B cell (primary cell): ENCODE measurements around the gene WDFY4. TPM values are rescaled to one million over a fixed set of nuclear protein-coding genes. Genes with fewer than 3 reads are reported as not detected.
A peak's percentile ranks its signal among the peaks of the same experiment; 100 is the strongest.

Experiments used
- ATAC-seq: fragments of 200-7000 bp; cut with Tn5 transposase; one replicate; pipeline ENCODE4 v1.10.0; 2021; ENCODE audit warnings: low read depth, mild to moderate bottlenecking, moderate number of reproducible peaks, moderate library complexity
- CTCF ChIA-PET: fragments of 350-600 bp; sonication (Branson Sonifier 250); formaldehyde crosslinking; loops from one replicate; lab custom pipeline; 2021; ENCODE audit warnings: antibody characterized with exemption, inconsistent platforms; lab: Charles Lee
- POLR2A ChIA-PET: fragments of 350-600 bp; sonication (Branson Sonifier 250); formaldehyde crosslinking; loops from one replicate; lab custom pipeline; 2021; ENCODE audit warnings: antibody characterized with exemption; lab: Charles Lee
- DNase-seq: peaks from one replicate; pipeline ENCODE4 v3.0.0; 2013
- H2AFZ ChIP-seq: 2 replicates; pipeline ENCODE4 v1.6.1; 2012; ENCODE audit warnings: mild to moderate bottlenecking, low read depth, low read length; ENCODE audit not compliant: insufficient read depth, poor library complexity, severe bottlenecking
- H3K27ac ChIP-seq, 2 donors: 1 replicate in 1 of 2; 2 replicates in 1 of 2; pipeline ENCODE4 v1.5.1; 2012 to 2013; ENCODE audit warnings: low read length in 2 of 2, mild to moderate bottlenecking in 2 of 2, moderate library complexity in 1 of 2
- H3K27me3 ChIP-seq, 4 experiments: fragments of 200-600 bp in 1 of 4; sonication (generic) in 1 of 4; replicated peaks in 1 of 4; 1 replicate in 2 of 4; 2 replicates in 2 of 4; pipeline versions ENCODE4 v1.6.1 to v1.7.0; 2013 to 2016; ENCODE audit warnings: low read length in 3 of 4, mild to moderate bottlenecking in 2 of 4, mixed read lengths in 1 of 4, moderate library complexity in 1 of 4; ENCODE audit not compliant: insufficient read depth in 4 of 4, control insufficient read depth in 3 of 4; ENCODE audit errors: control extremely low read depth in 1 of 4
- H3K36me3 ChIP-seq, 2 experiments: replicated peaks in 1 of 2; 1 replicate in 1 of 2; 2 replicates in 1 of 2; pipeline versions ENCODE4 v1.6.1 to v1.7.1; 2013; ENCODE audit warnings: low read length in 1 of 2; ENCODE audit not compliant: insufficient read depth in 2 of 2, control insufficient read depth in 1 of 2; ENCODE audit errors: control extremely low read depth in 1 of 2, extremely low read depth in 1 of 2
- H3K4me1 ChIP-seq, 2 donors: fragments of 200-600 bp in 1 of 2; sonication (generic) in 1 of 2; 1 replicate in 1 of 2; 2 replicates in 1 of 2; pipeline versions ENCODE4 v1.5.1 to v1.6.1; 2013 to 2017; ENCODE audit warnings: low read length in 2 of 2; ENCODE audit not compliant: control insufficient read depth in 2 of 2, insufficient read depth in 2 of 2
- H3K4me2 ChIP-seq: replicated peaks from 2 replicates; pipeline ENCODE3; 2012; ENCODE audit warnings: mild to moderate bottlenecking, low read depth, low read length; ENCODE audit not compliant: poor library complexity, severe bottlenecking
- H3K4me3 ChIP-seq, 5 experiments: fragments of 200-600 bp in 1 of 5; sonication (generic) in 1 of 5; 1 replicate in 3 of 5; 2 replicates in 2 of 5; pipeline versions ENCODE4 v1.5.1 to v1.7.0; 2011 to 2016; ENCODE audit warnings: low read length in 4 of 5, mild to moderate bottlenecking in 4 of 5, low read depth in 2 of 5, control low read depth in 1 of 5, moderate library complexity in 1 of 5; ENCODE audit not compliant: insufficient read depth in 1 of 5; ENCODE audit errors: control extremely low read depth in 1 of 5, extremely low read depth in 1 of 5
- H3K79me2 ChIP-seq: fragments of 200-600 bp; sonication (generic); one replicate; pipeline ENCODE4 v1.6.0; 2016; ENCODE audit warnings: low read length; ENCODE audit not compliant: control insufficient read depth, insufficient read depth
- H3K9ac ChIP-seq: fragments of 200-600 bp; sonication (generic); 2 replicates; pipeline ENCODE4 v1.6.1; 2017; ENCODE audit warnings: mild to moderate bottlenecking, low read length, moderate library complexity
- H3K9me3 ChIP-seq, 3 donors: one replicate each; pipeline versions ENCODE4 v1.6.1 to v1.7.1; 2013; ENCODE audit warnings: low read length in 2 of 3; ENCODE audit not compliant: control insufficient read depth in 2 of 3, insufficient read depth in 1 of 3; ENCODE audit errors: control extremely low read depth in 1 of 3
- H4K20me1 ChIP-seq: 2 replicates; pipeline ENCODE4 v1.6.0; 2012; ENCODE audit warnings: mild to moderate bottlenecking, low read length; ENCODE audit not compliant: insufficient read depth, control insufficient read depth, poor library complexity, severe bottlenecking
- H3K27ac Mint-ChIP-seq: one replicate; pipeline ENCODE4 v1.8.0; 2021; ENCODE audit warnings: mixed read lengths
- H3K27me3 Mint-ChIP-seq: one replicate; pipeline ENCODE4 v1.8.0; 2021; ENCODE audit warnings: mixed read lengths
- H3K4me1 Mint-ChIP-seq: one replicate; pipeline ENCODE4 v1.8.0; 2021; ENCODE audit warnings: mixed read lengths
- H3K4me3 Mint-ChIP-seq: one replicate; pipeline ENCODE4 v1.8.0; 2021; ENCODE audit warnings: mixed read lengths
- H3K9me3 Mint-ChIP-seq: one replicate; pipeline ENCODE4 v1.8.0; 2022; ENCODE audit warnings: mixed read lengths; ENCODE audit not compliant: insufficient read depth
- EZH2 ChIP-seq: IDR thresholded peaks from 2 replicates; pipeline ENCODE4 v1.6.1; 2012; ENCODE audit warnings: borderline replicate concordance, low read depth, mild to moderate bottlenecking, moderate library complexity, low read length; ENCODE audit not compliant: insufficient read depth, poor library complexity, severe bottlenecking
- WGBS: methylation state at CpG from one replicate; pipeline ENCODE4 v1.1.5; 2013; ENCODE audit warnings: missing lambda C conversion rate; ENCODE audit not compliant: insufficient coverage; 5-methylcytosine and 5-hydroxymethylcytosine counted together
- intact Hi-C: fragments of 100-400 bp; cut with micrococcal nuclease; formaldehyde crosslinking; loops from one replicate; pipeline ENCODE4 v1.10.0; 2022
- polyA plus RNA-seq: library from polyadenylated mRNA; depleted of rRNA; stranded (reverse); fragments of >200 nt; gene quantifications from 2 replicates; pipeline ENCODE4 v1.2.3, GENCODE V29; 2012
- total RNA-seq, 2 donors: library from RNA; stranded (reverse); fragments of 120-200 nt in 1 of 2; gene quantifications; 1 replicate in 1 of 2; 2 replicates in 1 of 2; pipeline versions ENCODE4 v1.2.3 to v1.2.4, GENCODE V29; 2013 to 2022
- TF ChIP-seq, protein P1 (sequence below): fragments of 200-600 bp; IDR thresholded peaks from one replicate; pipeline ENCODE4 v1.8.0; 2022; ENCODE audit warnings: antibody characterized with exemption, mild to moderate bottlenecking

The WDFY4 gene
- total and polyA plus RNA-seq, 2 donors (not counting 1 experiment from before 2014, with no cell fraction given), result 262 to 560 TPM

DNA sequence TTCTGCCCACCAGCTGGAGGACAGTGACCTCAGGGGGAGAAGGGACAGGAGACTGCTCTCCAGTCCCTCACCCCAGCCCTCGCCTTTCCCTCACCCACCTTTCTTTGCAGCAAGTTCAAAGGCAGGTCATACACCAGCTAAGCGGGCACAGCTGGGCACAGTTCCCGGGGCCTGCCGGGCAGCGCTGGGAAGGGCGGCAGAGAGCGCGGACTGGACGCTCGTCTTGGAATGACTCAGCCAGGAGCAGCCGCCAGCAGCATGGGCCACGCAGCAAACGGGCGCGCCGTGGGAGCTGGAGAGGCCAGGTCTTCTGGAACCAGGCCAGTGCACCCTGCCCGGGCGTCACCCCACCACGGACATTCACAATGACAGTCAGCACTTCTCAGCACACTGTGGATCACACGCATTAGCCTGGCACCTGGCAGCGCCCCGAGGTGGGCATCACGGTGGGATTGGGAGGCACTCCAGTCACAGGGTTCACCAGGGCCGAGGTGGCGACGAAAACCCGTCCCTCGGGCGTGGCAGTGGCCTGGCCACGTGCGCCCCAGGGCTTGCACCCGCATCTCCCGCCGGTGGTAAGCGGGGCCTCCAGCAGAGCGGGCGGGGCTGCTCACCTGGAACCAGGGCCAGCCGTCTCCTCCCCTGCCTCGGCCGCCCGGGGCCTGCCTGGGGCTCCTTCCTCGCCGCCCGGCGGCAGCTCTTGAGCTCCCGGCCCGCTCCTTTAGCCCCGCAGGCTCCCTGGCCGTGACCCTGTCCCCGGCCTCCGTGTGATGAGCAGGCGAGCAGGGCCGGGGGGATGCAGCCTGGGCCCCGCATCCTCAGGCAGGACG is 29.0 kb upstream of the WDFY4 start:
- Histone ChIP-seq H3K4me1 (peaks cover 40 to 41% of the 10 kb centered on the region in 2 donors), H3K27me3 (peaks cover 0 to 17% (median 8%) of the 10 kb centered on the region in 4 experiments), H3K9ac (peak overlapping the region; percentile 54), H3K79me2 (peaks cover 32% of the 10 kb centered on the region), H2AFZ (peak overlapping the region; percentile 68), H3K36me3 (no peaks in the 10 kb centered on the region), H4K20me1 (peaks cover 17% of the 10 kb centered on the region), H3K4me3 (peak overlapping the region in 4 of 5 experiments; percentile 33 to 57 (median 51)), H3K9me3 (peaks cover 0 to 4% (median 0%) of the 10 kb centered on the region in 3 donors), H3K27ac (no peak overlapping the region), H3K4me2 (peak overlapping the region; percentile 87)
- WGBS, result 26% methylated on average over 55 of the region's 55 CpGs
- TF ChIP-seq, protein P1, sequence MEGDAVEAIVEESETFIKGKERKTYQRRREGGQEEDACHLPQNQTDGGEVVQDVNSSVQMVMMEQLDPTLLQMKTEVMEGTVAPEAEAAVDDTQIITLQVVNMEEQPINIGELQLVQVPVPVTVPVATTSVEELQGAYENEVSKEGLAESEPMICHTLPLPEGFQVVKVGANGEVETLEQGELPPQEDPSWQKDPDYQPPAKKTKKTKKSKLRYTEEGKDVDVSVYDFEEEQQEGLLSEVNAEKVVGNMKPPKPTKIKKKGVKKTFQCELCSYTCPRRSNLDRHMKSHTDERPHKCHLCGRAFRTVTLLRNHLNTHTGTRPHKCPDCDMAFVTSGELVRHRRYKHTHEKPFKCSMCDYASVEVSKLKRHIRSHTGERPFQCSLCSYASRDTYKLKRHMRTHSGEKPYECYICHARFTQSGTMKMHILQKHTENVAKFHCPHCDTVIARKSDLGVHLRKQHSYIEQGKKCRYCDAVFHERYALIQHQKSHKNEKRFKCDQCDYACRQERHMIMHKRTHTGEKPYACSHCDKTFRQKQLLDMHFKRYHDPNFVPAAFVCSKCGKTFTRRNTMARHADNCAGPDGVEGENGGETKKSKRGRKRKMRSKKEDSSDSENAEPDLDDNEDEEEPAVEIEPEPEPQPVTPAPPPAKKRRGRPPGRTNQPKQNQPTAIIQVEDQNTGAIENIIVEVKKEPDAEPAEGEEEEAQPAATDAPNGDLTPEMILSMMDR, result no peak
- TF ChIP-seq EZH2, result no peak
- intact Hi-C loops, result loop anchor here (1.0 to 5.0 kb wide), 9 partner anchors 21 to 882 kb away; partner anchors contain the start of genes ERCC6 and MAPK8
- ATAC-seq (no peak), DNase-seq (no peak)
- ChIA-PET POLR2A (interaction anchor here (0.6 to 1.1 kb wide), 9 partner anchors 16 to 105 kb away, joined by 3 to 4 read pairs (median 3); no protein-coding TSS in a partner anchor), CTCF (interaction anchor here (0.6 to 15.7 kb wide), 59 partner anchors 8 to 858 kb away, joined by 3 to 521 read pairs (median 9); partner anchors contain the start of genes ARHGAP22 and WDFY4)
- Mint-ChIP-seq H3K27ac (no peak overlapping the region), H3K27me3 (peaks cover 4% of the 10 kb centered on the region), H3K4me3 (peak overlapping the region; percentile 86), H3K9me3 (no peaks in the 10 kb centered on the region), H3K4me1 (peaks cover 51% of the 10 kb centered on the region)
